K562 (cell line): ENCODE data around the gene IGF1R. TPM values are rescaled to one million over a fixed set of nuclear protein-coding genes. Genes with fewer than 3 reads are reported as not detected.

Source experiments
- BRD9 ChIP-seq: fragments of 450-650 bp; IDR thresholded peaks from 2 replicates; pipeline ENCODE4 v1.6.1; 2018; ENCODE audit warnings: low read depth; ENCODE audit not compliant: partially characterized antibody
- IRF1 ChIP-seq: sonication (generic); formaldehyde crosslinking; IDR thresholded peaks from 2 replicates; pipeline ENCODE4 v1.8.0; 2022; ENCODE audit warnings: missing genetic modification reagents, mild to moderate bottlenecking, borderline replicate concordance
- NFE2L1 ChIP-seq: fragments of 450-650 bp; IDR thresholded peaks from 2 replicates; pipeline ENCODE4 v1.6.1; 2016; ENCODE audit warnings: missing genetic modification characterization, low read depth, mild to moderate bottlenecking, missing compliant biosample characterization, moderate library complexity, borderline replicate concordance
- ZBTB11 ChIP-seq, 3 experiments: fragments of 200-800 bp in 1 of 3; fragments of 250-450 bp in 1 of 3; fragments of 450-650 bp in 1 of 3; sonication (Bioruptor Pico) in 1 of 3; sonication (Bioruptor generic) in 1 of 3; formaldehyde crosslinking in 1 of 3; IDR thresholded peaks; 2 replicates each; pipeline versions ENCODE4 v1.6.1 to v1.8.0; 2016 to 2022; ENCODE audit warnings: mild to moderate bottlenecking in 2 of 3, missing genetic modification characterization in 2 of 3, missing compliant biosample characterization in 1 of 3, moderate library complexity in 1 of 3
- ZNF311 ChIP-seq: fragments of 250-450 bp; sonication (Bioruptor Pico); IDR thresholded peaks from 2 replicates; pipeline ENCODE4 v1.4.0; 2020; ENCODE audit warnings: mild to moderate bottlenecking, moderate library complexity
- ZNF639 ChIP-seq, 2 experiments: fragments of 200-800 bp in 1 of 2; sonication (Bioruptor generic) in 1 of 2; sonication (generic) in 1 of 2; formaldehyde crosslinking in 1 of 2; IDR thresholded peaks in 1 of 2; conservative IDR thresholded peaks in 1 of 2; 2 replicates each; pipeline versions ENCODE4 v1.5.0 to v1.6.1; 2016 to 2020; ENCODE audit warnings: missing compliant biosample characterization in 1 of 2, missing genetic modification characterization in 1 of 2, missing genetic modification reagents in 1 of 2
- polyA plus RNA-seq, 8 experiments: library from polyadenylated mRNA; depleted of rRNA in 4 of 8; stranded (reverse) in 5 of 8; unstranded in 3 of 8; fragments of >200 nt; fragmentation: Nextera tagmentation in 2 of 8; fragmentation: Illumina TruSeq in 1 of 8; extraction: Ambion mirVana in 2 of 8; extraction: Trizol in 1 of 8; gene quantifications; 2 replicates each; pipeline versions ENCODE4 v1.2.1 to v1.2.3, GENCODE V29; 2011 to 2014; ENCODE audit warnings: inconsistent platforms in 1 of 8, missing spikeins in 1 of 8
- total RNA-seq, 7 experiments: library from RNA; depleted of rRNA in 6 of 7; stranded (reverse); fragments of >200 nt in 6 of 7; fragmentation: Illumina TruSeq in 2 of 7; extraction: Trizol in 2 of 7; gene quantifications; 2 replicates each; pipeline versions ENCODE4 v1.2.1 to v1.2.3, GENCODE V29; 2011 to 2021; ENCODE audit warnings: low replicate concordance in 1 of 7
- TF ChIP-seq, protein P1 (sequence below): fragments of 450-650 bp; IDR thresholded peaks from 2 replicates; pipeline ENCODE4 v1.7.1; 2018; ENCODE audit warnings: mild to moderate bottlenecking, low read depth; ENCODE audit not compliant: partially characterized antibody

The IGF1R gene
- total and polyA plus RNA-seq, 9 of the 15 experiments (the other 6 are each of a cell fraction or from before 2014, with no cell fraction given) = 0.35 to 8.0 (median 1.6) TPM

- TF ChIP-seq ZNF639 (CRISPR knock-in tag; conservative IDR thresholded peaks at IDR 0.05 in 1 of 2, IDR thresholded peaks at IDR 0.05 in 1 of 2) (no peak), ZNF311 (CRISPR knock-in tag) (no peak), ZBTB11 (CRISPR knock-in tag; IDR thresholded peaks at IDR 0.05) (no peak), BRD9 (no peak), NFE2L1 (no peak), IRF1 (CRISPR knock-in tag) (no peak)
- TF ChIP-seq, protein P1, sequence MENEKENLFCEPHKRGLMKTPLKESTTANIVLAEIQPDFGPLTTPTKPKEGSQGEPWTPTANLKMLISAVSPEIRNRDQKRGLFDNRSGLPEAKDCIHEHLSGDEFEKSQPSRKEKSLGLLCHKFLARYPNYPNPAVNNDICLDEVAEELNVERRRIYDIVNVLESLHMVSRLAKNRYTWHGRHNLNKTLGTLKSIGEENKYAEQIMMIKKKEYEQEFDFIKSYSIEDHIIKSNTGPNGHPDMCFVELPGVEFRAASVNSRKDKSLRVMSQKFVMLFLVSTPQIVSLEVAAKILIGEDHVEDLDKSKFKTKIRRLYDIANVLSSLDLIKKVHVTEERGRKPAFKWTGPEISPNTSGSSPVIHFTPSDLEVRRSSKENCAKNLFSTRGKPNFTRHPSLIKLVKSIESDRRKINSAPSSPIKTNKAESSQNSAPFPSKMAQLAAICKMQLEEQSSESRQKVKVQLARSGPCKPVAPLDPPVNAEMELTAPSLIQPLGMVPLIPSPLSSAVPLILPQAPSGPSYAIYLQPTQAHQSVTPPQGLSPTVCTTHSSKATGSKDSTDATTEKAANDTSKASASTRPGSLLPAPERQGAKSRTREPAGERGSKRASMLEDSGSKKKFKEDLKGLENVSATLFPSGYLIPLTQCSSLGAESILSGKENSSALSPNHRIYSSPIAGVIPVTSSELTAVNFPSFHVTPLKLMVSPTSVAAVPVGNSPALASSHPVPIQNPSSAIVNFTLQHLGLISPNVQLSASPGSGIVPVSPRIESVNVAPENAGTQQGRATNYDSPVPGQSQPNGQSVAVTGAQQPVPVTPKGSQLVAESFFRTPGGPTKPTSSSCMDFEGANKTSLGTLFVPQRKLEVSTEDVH = no peak
Measured at GRCh38 chr15:98941595-98942255, 293.4 kb downstream of the IGF1R start (continued).
